GM15510 (cell line): Measurements from ENCODE around the gene ZFP64.

Experiments used
- POLR2A ChIP-seq: IDR thresholded peaks from 3 replicates; pipeline ENCODE4 v1.6.1; 2011; ENCODE audit warnings: borderline replicate concordance; ENCODE audit not compliant: insufficient read length; ENCODE audit errors: extremely low read depth

ZFP64 gene

GRCh38 chr20:52104546-52105441 is 86.8 kb downstream of the ZFP64 start:
- TF ChIP-seq POLR2A: no peak

GRCh38 chr20:52103913-52104545 is 87.5 kb downstream of the ZFP64 start:
- TF ChIP-seq POLR2A: no peak

GRCh38 chr20:52103335-52103912 is 88.2 kb downstream of the ZFP64 start:
- no peak for TF ChIP-seq POLR2A

- no peak for TF ChIP-seq POLR2A
These were observed 89.0 kb downstream of the ZFP64 start for GRCh38 chr20:52102559-52102958.

DNA sequence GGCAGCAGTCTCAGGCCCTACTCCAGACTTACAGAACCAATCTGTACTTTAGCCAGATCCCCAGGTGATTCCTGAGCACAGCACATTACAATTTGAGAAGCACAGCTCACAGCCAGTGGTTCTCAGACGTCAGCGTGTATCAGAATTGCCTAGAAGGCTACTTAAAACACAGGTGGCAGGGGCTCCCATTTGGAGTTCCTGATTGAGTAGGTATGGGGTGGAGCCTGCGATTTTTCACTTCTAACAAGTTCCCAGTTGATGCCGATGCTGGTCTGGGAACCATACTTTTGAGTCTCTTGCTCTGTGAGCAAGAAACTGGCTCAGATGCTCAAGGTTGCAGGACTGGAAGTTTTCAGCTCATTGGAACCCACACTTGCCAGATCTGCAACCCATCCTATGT is 89.5 kb downstream of the ZFP64 start:
- no peak for TF ChIP-seq POLR2A
